ENCODE data around the gene SNCAIP.

SNCAIP gene

GRCh38 chr5:122426301-122426700, 114.3 kb downstream of the SNCAIP start:
- DNase-seq (ENCODE audit: low read depth, low spot score) = no peak

DNA sequence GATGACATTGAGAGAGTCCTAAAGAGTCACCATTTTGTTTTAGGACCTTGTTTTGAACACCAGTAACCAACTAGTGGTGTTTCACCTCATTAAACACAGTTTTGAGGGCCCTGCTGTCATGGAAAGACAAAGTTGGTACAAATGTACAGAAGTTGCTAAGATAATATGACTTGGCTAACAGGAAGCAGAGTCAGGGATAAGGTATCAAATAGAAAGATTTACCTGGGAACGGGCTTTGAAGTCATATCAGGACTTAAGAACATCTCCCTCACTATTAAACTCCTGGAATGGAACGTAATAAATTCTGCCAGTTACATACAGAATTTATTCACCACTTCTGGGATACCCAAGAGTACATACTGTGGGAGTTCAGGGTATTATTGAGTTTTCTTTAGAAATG, 115.6 kb downstream of the SNCAIP start:
- no peak for DNase-seq (ENCODE audit: low read depth, low spot score)

- no peak for DNase-seq (ENCODE audit: low read depth, low spot score)
Measured at GRCh38 chr5:122429545-122430318, 117.7 kb downstream of the SNCAIP start.

DNA sequence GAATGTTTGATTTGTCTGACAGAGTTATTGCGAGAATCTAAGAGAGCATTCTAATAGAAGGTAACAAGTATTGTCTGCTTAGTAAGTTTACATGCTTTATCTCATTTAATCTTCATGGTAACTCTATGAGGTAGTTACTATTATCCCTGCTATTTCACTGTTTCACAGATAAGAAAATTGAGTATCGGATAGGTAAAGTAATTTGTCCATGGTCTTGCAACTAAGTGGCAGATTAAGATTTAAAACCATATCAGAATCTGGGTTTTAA, 118.2 kb downstream of the SNCAIP start:
- no peak for DNase-seq (ENCODE audit: low read depth, low spot score)

DNA sequence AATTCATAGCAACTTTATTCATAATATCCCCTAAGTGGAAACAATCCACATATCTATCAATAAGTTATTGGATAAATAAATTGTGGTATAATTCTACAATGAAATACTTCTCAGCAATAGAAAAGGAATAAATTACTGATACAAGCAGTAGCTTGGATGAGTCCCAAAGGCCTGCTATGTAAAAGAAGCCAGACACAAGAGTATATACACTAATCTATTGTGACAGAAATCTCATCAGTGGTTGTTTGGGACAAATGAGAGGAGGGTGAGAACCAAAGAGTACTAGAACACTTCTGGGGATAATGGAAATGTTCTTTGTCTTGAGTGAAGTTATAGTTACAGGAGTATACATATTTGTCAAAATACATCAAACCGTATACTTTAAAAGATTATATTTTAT, 119.3 kb downstream of the SNCAIP start:
- DNase-seq (ENCODE audit: low read depth, low spot score) = no peak

- DNase-seq (ENCODE audit: low read depth, low spot score) = no peak
Measured at GRCh38 chr5:122434205-122434970, 122.4 kb downstream of the SNCAIP start.

DNA sequence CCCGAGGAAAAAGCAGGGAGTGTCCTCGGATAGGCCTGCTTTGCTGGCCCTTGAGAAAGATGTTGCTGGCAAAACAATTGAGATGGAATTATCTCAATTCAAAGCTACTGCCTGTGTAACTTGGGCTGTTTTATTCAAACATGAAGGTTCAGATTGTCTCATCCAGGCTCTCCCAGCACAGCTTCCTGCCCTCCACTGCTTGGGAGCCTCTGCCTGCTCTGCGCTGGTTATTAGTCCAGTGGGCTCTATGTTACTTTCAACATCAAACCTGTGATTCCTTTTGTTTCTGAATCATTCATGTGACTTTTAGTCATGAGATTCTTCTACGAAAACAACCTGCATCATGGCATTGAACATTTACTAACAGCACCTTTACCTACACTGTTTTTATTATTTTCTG, 123.2 kb downstream of the SNCAIP start:
- no peak for DNase-seq (ENCODE audit: low read depth, low spot score)

GRCh38 chr5:122435761-122436160, 123.7 kb downstream of the SNCAIP start:
- no peak for DNase-seq (ENCODE audit: low read depth, low spot score)

DNA sequence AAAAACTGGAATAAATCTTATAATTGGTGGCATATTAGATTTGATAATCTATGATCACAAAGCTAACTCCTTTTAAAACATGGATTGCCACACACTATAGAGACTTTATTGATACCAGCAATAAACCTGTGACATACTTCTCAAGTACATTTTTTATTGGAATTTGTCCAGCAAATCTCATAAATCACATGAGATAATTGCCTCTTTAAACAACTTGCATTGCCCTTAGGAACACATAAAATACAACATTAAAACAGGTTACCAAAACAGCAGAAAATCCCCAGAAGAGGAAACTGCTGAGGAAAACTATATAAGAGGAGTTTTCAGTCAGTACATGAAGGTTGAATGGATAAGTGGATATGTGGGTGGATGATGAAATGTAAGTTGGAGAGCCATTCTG, 124.6 kb downstream of the SNCAIP start:
- no peak for DNase-seq (ENCODE audit: low read depth, low spot score)

DNA sequence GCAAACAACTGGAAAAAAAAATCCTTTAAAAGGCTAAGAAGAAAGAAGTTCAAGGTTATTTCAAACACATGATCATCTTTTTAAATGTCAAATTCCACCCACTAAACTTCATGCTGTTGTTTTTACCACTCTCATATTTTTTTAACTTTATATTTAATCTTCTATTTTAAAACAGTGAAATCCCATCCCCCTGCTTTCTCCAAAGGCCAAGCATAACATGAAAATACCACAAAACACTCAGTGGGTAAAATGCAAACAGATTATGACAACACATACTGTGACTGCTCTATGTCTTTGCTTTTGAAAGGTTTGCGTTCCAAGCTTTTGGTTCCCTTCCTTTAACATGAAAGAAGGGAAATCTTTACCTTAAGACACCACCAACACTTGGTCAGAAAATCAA, 127.6 kb downstream of the SNCAIP start:
- no peak for DNase-seq (ENCODE audit: low read depth, low spot score)

- DNase-seq (ENCODE audit: low read depth, low spot score) = no peak
Measured at GRCh38 chr5:122442938-122443337, 130.9 kb downstream of the SNCAIP start.

DNA sequence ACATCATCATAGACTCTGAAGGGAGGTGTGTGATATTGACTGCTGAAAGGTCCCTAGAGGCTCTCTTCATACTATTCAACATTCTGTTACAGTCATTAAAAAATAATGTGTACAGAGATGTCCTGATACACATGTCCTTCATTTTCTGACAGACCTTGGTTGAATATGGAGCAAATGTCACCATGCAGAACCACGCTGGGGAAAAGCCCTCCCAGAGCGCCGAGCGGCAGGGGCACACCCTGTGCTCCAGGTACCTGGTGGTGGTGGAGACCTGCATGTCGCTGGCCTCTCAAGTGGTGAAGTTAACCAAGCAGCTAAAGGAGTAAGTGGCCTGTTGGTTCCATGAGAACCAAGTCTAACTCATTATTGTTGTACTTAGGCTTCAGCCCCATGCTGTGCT, 132.4 kb downstream of the SNCAIP start:
- DNase-seq (ENCODE audit: low read depth, low spot score) = no peak

GRCh38 chr5:122445070-122445469, 133.0 kb downstream of the SNCAIP start:
- no peak for DNase-seq (ENCODE audit: low read depth, low spot score)

GRCh38 chr5:122447072-122447471, 135.0 kb downstream of the SNCAIP start:
- DNase-seq (ENCODE audit: low read depth, low spot score) = no peak

DNA sequence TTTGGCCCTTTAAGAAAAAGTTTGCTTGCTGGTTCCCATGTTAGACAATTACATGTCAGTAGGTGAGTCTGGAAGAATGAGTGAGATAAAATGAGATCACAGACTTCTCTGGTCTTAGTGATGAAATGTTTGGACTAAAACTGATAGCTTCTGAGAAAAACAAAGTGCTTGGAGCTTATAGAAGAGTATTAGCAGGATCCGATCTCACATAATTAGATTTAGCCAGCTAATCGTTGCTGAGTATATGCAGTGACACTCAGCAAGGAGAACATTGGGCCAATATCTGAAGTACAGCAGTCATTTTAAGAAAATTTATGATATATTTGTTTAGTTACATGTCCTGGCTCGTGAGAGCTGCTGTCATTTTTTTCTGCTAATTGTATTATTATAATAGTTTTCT, 135.8 kb downstream of the SNCAIP start:
- no peak for DNase-seq (ENCODE audit: low read depth, low spot score)

DNA sequence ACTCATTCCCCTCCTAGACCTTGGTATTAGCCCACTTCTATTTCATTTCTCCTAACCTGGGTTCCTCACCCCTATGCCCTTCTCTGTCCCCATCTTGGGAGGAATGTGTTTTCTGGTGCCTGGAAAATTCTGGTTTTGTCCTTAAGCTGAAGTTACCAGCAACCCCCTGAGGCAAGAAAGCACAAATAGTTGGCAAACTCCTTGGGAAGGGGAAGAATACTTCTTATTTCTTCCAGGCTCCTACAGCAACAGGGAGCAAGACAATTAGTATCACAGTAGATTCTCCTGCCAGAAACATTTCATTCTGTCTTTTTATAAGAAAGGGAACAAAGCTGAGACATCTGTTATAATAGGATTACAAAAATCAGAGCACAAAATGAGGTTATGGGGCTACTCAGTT, 142.5 kb downstream of the SNCAIP start:
- no peak for DNase-seq (ENCODE audit: low read depth, low spot score)

DNA sequence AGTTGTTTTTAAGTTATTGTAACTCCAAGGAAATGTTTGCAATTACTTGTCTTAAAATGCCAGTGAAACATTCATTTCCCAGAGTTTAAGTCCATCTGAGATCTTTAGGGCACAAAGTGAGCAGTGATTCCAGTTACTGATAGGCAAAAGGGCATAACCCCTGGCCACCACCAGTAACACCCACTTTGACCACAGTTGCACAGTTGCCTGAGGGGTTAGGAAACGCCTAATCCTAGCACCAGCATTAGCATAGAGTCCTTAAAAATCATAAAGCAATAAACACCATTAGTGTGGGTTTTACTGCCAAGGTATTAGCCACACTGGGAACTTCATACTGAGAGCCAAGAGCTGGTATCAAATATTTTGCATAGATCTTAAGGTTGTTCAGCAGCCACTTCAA, 143.9 kb downstream of the SNCAIP start:
- DNase-seq (ENCODE audit: low read depth, low spot score) = no peak

DNA sequence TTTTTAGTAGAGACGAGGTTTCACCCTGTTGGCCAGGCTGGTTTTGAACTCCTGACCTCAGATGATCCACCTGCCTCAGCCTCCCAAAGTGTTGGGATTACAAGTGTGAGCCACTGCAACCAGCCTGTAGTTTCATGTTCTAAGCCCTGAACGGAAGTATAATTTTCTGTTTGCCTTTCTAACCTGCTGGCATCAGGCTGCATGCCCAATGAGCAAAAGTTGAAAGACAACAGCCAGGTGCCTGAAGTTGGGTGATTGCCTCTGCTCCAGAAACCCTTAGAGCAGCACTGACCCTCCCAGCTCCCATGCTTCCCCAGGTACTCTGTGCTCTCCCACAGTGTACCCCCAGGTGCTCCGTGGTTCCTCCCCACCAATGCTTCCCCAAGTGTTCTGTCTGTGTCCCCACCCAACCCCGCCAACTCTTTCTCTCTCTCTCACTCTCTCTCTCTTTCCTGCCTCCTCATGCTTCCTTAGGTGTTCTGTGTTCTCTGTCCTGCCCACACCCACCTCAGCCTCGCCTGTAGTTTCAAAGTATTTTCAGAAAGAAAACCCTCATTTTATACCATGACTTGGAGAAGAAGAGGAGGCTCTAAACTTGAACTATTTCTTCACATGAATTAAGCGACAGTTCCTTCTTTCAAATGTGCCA, 145.3 kb downstream of the SNCAIP start:
- DNase-seq (ENCODE audit: low read depth, low spot score) = no peak

- DNase-seq (ENCODE audit: low read depth, low spot score) = no peak
Measured at GRCh38 chr5:122458278-122458872, 146.3 kb downstream of the SNCAIP start.

GRCh38 chr5:122462486-122462885, 150.4 kb downstream of the SNCAIP start:
- DNase-seq (ENCODE audit: low read depth, low spot score) = no peak

DNA sequence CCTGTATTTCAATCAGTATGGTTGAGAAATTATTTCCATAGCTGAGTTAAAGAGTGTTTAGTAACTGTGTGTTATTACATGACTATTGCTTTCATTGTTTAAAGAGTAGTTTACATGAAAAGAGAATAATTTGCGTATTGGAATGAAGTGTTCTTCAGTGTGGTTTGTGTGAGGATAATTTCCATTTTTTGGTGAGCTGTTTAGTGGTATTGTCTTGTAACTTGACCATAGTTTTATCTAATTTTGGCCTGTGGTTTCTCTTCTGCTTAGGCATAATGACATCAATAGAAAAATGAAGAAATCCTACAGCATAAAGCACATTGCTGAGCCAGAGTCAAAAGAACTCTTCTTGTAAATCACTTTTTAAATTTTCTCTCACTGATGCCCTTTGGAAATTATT, 151.2 kb downstream of the SNCAIP start:
- no peak for DNase-seq (ENCODE audit: low read depth, low spot score)

DNA sequence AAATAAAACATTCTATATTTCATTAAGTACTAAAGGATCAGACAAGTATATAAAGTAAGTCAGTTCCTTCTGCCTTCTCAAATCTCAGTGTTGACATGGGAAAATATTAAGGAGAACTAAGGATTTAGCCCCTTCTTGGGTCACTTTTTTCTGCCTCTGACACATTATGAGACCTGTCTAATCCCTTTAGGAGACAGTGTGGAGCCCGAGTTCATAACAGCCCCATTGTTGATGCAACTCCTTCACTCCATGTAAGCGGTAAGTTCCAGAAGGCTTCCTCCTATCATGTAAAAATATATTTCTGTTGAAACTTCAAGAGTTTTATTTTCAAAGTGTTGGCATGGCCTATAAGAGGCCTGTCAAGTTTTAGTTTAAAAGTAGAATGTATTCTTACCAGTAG, 152.2 kb downstream of the SNCAIP start:
- DNase-seq (ENCODE audit: low read depth, low spot score) = no peak
